GM23248 (cell line): ENCODE data around the gene DELE1. TPM values are rescaled to one million over a fixed set of nuclear protein-coding genes. Genes with fewer than 3 reads are reported as not detected.

ENCODE experiments used
- DNase-seq: peaks from one replicate; pipeline ENCODE4 v3.0.0-alpha.2; 2015
- H2AFZ ChIP-seq: fragments of 200-600 bp; sonication (generic); 2 replicates; pipeline ENCODE4 v1.6.1; 2016; ENCODE audit warnings: antibody characterized with exemption
- H3F3A ChIP-seq: fragments of 200-600 bp; sonication (generic); 2 replicates; pipeline ENCODE4 v1.6.1; 2016; ENCODE audit warnings: mild to moderate bottlenecking, antibody characterized with exemption, mixed run types; ENCODE audit not compliant: insufficient read depth
- H3K27ac ChIP-seq: fragments of 200-600 bp; sonication (generic); 2 replicates; pipeline ENCODE4 v1.5.1; 2016; ENCODE audit warnings: mild to moderate bottlenecking
- H3K27me3 ChIP-seq: fragments of 200-600 bp; sonication (generic); replicated peaks from 2 replicates; pipeline ENCODE4 v1.6.1; 2016; ENCODE audit warnings: mild to moderate bottlenecking; ENCODE audit not compliant: insufficient read depth
- H3K36me3 ChIP-seq: fragments of 200-600 bp; sonication (generic); 2 replicates; pipeline ENCODE4 v1.6.1; 2016; ENCODE audit warnings: low read depth, mild to moderate bottlenecking
- H3K4me1 ChIP-seq: fragments of 200-600 bp; sonication (generic); 2 replicates; pipeline ENCODE4 v1.6.1; 2016; ENCODE audit warnings: mild to moderate bottlenecking; ENCODE audit not compliant: insufficient read depth
- H3K4me2 ChIP-seq: fragments of 200-600 bp; sonication (generic); one replicate; pipeline ENCODE4 v1.6.1; 2016; ENCODE audit warnings: mild to moderate bottlenecking; ENCODE audit not compliant: unreplicated experiment
- H3K4me3 ChIP-seq: fragments of 200-600 bp; sonication (generic); 2 replicates; pipeline ENCODE4 v1.5.1; 2016; ENCODE audit warnings: mild to moderate bottlenecking
- H3K79me2 ChIP-seq: fragments of 200-600 bp; sonication (generic); 2 replicates; pipeline ENCODE4 v1.6.1; 2016; ENCODE audit warnings: mild to moderate bottlenecking; ENCODE audit not compliant: insufficient read depth
- H3K9ac ChIP-seq: fragments of 200-600 bp; sonication (generic); 2 replicates; pipeline ENCODE4 v1.6.1; 2016; ENCODE audit warnings: mild to moderate bottlenecking
- H3K9me2 ChIP-seq: fragments of 200-600 bp; sonication (generic); 2 replicates; pipeline ENCODE4 v1.6.1; 2016; ENCODE audit warnings: mixed run types, mild to moderate bottlenecking, moderate library complexity; ENCODE audit not compliant: insufficient read depth
- H3K9me3 ChIP-seq: fragments of 200-600 bp; sonication (generic); one replicate; pipeline ENCODE4 v1.6.1; 2017; ENCODE audit warnings: low read depth
- H4K20me1 ChIP-seq: fragments of 200-600 bp; sonication (generic); 2 replicates; pipeline ENCODE4 v1.6.0; 2016; ENCODE audit not compliant: insufficient read depth
- EZH2 ChIP-seq: fragments of 200-600 bp; sonication (generic); IDR thresholded peaks from 2 replicates; pipeline ENCODE4 v1.6.1; 2018; ENCODE audit warnings: antibody characterized with exemption, mild to moderate bottlenecking; ENCODE audit not compliant: insufficient read depth, poor library complexity, severe bottlenecking
- EZH2phosphoT487 ChIP-seq: fragments of 200-600 bp; sonication (generic); IDR thresholded peaks from 2 replicates; pipeline ENCODE4 v1.6.1; 2018; ENCODE audit warnings: antibody characterized with exemption, moderate library complexity, mild to moderate bottlenecking, low read depth; ENCODE audit not compliant: insufficient read depth
- WGBS, 2 experiments: methylation state at CpG; one replicate each; pipeline ENCODE4 v1.1.6; 2015 to 2017; ENCODE audit warnings: low lambda C conversion rate in 2 of 2, low coverage in 1 of 2; ENCODE audit errors: missing lambda C conversion rate in 2 of 2; 5-methylcytosine and 5-hydroxymethylcytosine counted together
- in situ Hi-C: fragments of 300-500 bp; cut with MboI; formaldehyde crosslinking; loops from 2 replicates; pipeline ENCODE4 v1.15.0; 2020
- polyA plus RNA-seq: library from polyadenylated mRNA; unstranded; fragments of >200 nt; fragmentation: Nextera tagmentation; extraction: Ambion mirVana; gene quantifications from 2 replicates; pipeline ENCODE4 v1.2.1, GENCODE V29; 2016
- total RNA-seq: library from RNA; depleted of rRNA; stranded (reverse); fragments of >200 nt; shearing (Covaris generic); gene quantifications from 2 replicates; pipeline ENCODE4 v1.2.3, GENCODE V29; 2014

Gene DELE1
- total and polyA plus RNA-seq, 2 experiments from 2014 or later: 35.1 to 47.9 TPM

- no peaks in the 10 kb centered on the region for H3K79me2 ChIP-seq
- peak overlapping the region; percentile 69; the same call in 1 of the 2 replicates for H2AFZ ChIP-seq
- no peak overlapping the region for H3K27ac ChIP-seq
- DNase-seq: peak; percentile 38
- no peaks in the 10 kb centered on the region for H3K9me3 ChIP-seq
- in situ Hi-C loops: no loop called here
- H3K9ac ChIP-seq: peak overlapping the region; percentile 60
- H3K4me1 ChIP-seq: peaks cover 7% of the 10 kb centered on the region; the same call in 1 of the 2 replicates
- peak overlapping the region; percentile 86 for H3K4me2 ChIP-seq
- peak; percentile 27; the same call in 1 of the 2 replicates for TF ChIP-seq EZH2phosphoT487
- TF ChIP-seq EZH2: peak; percentile 96
- H3K9me2 ChIP-seq: no peaks in the 10 kb centered on the region
- no peaks in the 10 kb centered on the region for H4K20me1 ChIP-seq
- peaks cover 66% of the 10 kb centered on the region for H3K27me3 ChIP-seq
- H3K36me3 ChIP-seq: no peaks in the 10 kb centered on the region
- WGBS, 2 experiments: 2 to 3% methylated on average over 34 to 54 of the region's 55 CpGs
- peak overlapping the region; percentile 73 for H3K4me3 ChIP-seq
- no peaks in the 10 kb centered on the region for H3F3A ChIP-seq
Observed at GRCh38 chr5:141877356-141878185, 46.1 kb upstream of the DELE1 start.

- Histone ChIP-seq H2AFZ (peak within 1 kb of the TSS; percentile 69; the same call in 1 of the 2 replicates), H3K27ac (no peak within 1 kb of the TSS), H3K27me3 (peaks cover 72% of the 10 kb centered on the region), H3K9me2 (no peaks in the 10 kb centered on the region), H3K4me2 (peak within 1 kb of the TSS; percentile 88), H3K79me2 (no peaks in the 10 kb centered on the region), H3K4me1 (peaks cover 7% of the 10 kb centered on the region; the same call in 1 of the 2 replicates), H4K20me1 (no peaks in the 10 kb centered on the region), H3K9ac (peak within 1 kb of the TSS; percentile 60), H3K9me3 (no peaks in the 10 kb centered on the region), H3K36me3 (no peaks in the 10 kb centered on the region), H3F3A (no peaks in the 10 kb centered on the region), H3K4me3 (peak within 1 kb of the TSS; percentile 73)
- peak; percentile 72 for DNase-seq
- in situ Hi-C loops: no loop called here
- TF ChIP-seq EZH2phosphoT487 (no peak), EZH2 (no peak)
- WGBS, 2 experiments: 0 to 2% methylated on average over 15 to 28 of the region's 63 CpGs
Observed at GRCh38 chr5:141878186-141878710, 45.4 kb upstream of the DELE1 start, which contains the start of gene PCDH1. Gene PCDH1, minus strand, starts transcription at chr5:141878410. Its CDS starts 148 bp downstream, at chr5:141878262.

GRCh38 chr5:141878711-141879425 lies 44.8 kb upstream of the DELE1 start:
- Histone ChIP-seq H3K9me2 (no peaks in the 10 kb centered on the region), H3K9ac (no peak overlapping the region), H3K79me2 (no peaks in the 10 kb centered on the region), H3K27me3 (peaks cover 78% of the 10 kb centered on the region), H3K4me2 (peak overlapping the region; percentile 88), H2AFZ (no peak overlapping the region), H3F3A (no peaks in the 10 kb centered on the region), H3K9me3 (no peaks in the 10 kb centered on the region), H3K36me3 (no peaks in the 10 kb centered on the region), H3K4me1 (peaks cover 7% of the 10 kb centered on the region; the same call in 1 of the 2 replicates), H3K4me3 (peak overlapping the region; percentile 61), H4K20me1 (no peaks in the 10 kb centered on the region), H3K27ac (no peak overlapping the region)
- 1 to 2% methylated on average over 34 to 40 of the region's 40 CpGs for WGBS, 2 experiments
- in situ Hi-C loops: no loop called here
- DNase-seq: peak; percentile 86
- TF ChIP-seq EZH2: no peak
- TF ChIP-seq EZH2phosphoT487: no peak

DNA sequence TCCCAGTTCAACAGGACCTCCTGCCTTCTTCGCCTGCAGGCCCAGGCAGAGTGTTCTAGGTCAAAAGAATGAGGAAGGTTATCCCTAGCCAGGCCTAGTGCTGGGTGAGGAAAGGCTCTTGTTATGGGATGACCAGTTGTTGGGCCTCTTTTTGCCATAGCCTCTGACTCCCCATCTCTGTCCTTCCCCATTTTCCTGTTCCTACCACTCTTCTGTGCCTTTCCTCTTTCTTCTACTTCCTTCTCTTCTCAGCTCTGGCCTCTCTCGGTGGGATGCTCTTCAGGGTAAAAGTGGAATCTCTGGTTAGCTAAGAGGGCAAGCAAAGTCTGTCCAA lies 44.3 kb upstream of the DELE1 start:
- peak overlapping the region; percentile 88 for H3K4me2 ChIP-seq
- no peaks in the 10 kb centered on the region for H3K9me2 ChIP-seq
- no peaks in the 10 kb centered on the region for H4K20me1 ChIP-seq
- H2AFZ ChIP-seq: no peak overlapping the region
- DNase-seq: no peak
- H3K4me3 ChIP-seq: no peak overlapping the region
- peaks cover 7% of the 10 kb centered on the region; the same call in 1 of the 2 replicates for H3K4me1 ChIP-seq
- H3K79me2 ChIP-seq: no peaks in the 10 kb centered on the region
- H3K27me3 ChIP-seq: peaks cover 80% of the 10 kb centered on the region
- H3K36me3 ChIP-seq: no peaks in the 10 kb centered on the region
- in situ Hi-C loops: no loop called here
- no peaks in the 10 kb centered on the region for H3F3A ChIP-seq
- no peak overlapping the region for H3K9ac ChIP-seq
- TF ChIP-seq EZH2: no peak
- TF ChIP-seq EZH2phosphoT487: no peak
- WGBS, 2 experiments: 3 to 5% methylated on average over 2 of the region's 2 CpGs
- H3K27ac ChIP-seq: no peak overlapping the region
- H3K9me3 ChIP-seq: no peaks in the 10 kb centered on the region
